ENCODE data around the gene ZNF593. TPM values are rescaled to one million over a fixed set of nuclear protein-coding genes. Genes with fewer than 3 reads are reported as not detected.

The ZNF593 gene
- total RNA-seq, 4 donors from 2014 or later = 18.7 to 27.2 (median 26.9) TPM; not detected in 1

GRCh38 chr1:26145041-26145959, 24.4 kb upstream of the ZNF593 start:
- WGBS, 2 donors (ENCODE audit: low coverage in 1 of 2) = 27 to 40% methylated on average over 2 to 18 of the region's 19 CpGs
- TF ChIP-seq POLR2A (IDR thresholded peaks at IDR 0.05) = no peak
- TF ChIP-seq, protein P1, sequence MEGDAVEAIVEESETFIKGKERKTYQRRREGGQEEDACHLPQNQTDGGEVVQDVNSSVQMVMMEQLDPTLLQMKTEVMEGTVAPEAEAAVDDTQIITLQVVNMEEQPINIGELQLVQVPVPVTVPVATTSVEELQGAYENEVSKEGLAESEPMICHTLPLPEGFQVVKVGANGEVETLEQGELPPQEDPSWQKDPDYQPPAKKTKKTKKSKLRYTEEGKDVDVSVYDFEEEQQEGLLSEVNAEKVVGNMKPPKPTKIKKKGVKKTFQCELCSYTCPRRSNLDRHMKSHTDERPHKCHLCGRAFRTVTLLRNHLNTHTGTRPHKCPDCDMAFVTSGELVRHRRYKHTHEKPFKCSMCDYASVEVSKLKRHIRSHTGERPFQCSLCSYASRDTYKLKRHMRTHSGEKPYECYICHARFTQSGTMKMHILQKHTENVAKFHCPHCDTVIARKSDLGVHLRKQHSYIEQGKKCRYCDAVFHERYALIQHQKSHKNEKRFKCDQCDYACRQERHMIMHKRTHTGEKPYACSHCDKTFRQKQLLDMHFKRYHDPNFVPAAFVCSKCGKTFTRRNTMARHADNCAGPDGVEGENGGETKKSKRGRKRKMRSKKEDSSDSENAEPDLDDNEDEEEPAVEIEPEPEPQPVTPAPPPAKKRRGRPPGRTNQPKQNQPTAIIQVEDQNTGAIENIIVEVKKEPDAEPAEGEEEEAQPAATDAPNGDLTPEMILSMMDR (IDR thresholded peaks at IDR 0.05) = peak; percentile 77 to 87 (median 79)
- no peaks in the 10 kb centered on the region for H3K36me3 ChIP-seq
- no peaks in the 10 kb centered on the region for H3K27me3 ChIP-seq
- intact Hi-C loops (cut with DNase I; ENCODE audit: low total_unique reads) = loop anchor here (1.0 to 10.0 kb wide), 2 partner anchors 40 to 110 kb away; no protein-coding TSS in a partner anchor
- H3K27ac ChIP-seq = no peak overlapping the region
- in situ Hi-C loops (cut with MboI; ENCODE audit: low pct_ligation_motif_present in 1 of 4, low pct_unique_long_range_greater_than_20kb in 1 of 4, low sequenced_read_pairs in 3 of 4) = loop anchor here (5.0 to 25.0 kb wide), 4 partner anchors 38 to 108 kb away; partner anchors contain the start of gene SLC30A2 (in 2 of the 4)
- peak; percentile 87 for DNase-seq
- H3K9me3 ChIP-seq = no peaks in the 10 kb centered on the region
- H3K4me3 ChIP-seq = no peak overlapping the region
- H3K4me1 ChIP-seq = no peaks in the 10 kb centered on the region

GRCh38 chr1:26145960-26146294, 23.8 kb upstream of the ZNF593 start:
- WGBS, 2 donors (ENCODE audit: low coverage in 1 of 2) = 30 to 53% methylated on average over 4 to 6 of the region's 6 CpGs
- Histone ChIP-seq H3K27ac (no peak overlapping the region), H3K27me3 (no peaks in the 10 kb centered on the region), H3K4me1 (no peaks in the 10 kb centered on the region), H3K4me3 (no peak overlapping the region), H3K9me3 (no peaks in the 10 kb centered on the region), H3K36me3 (no peaks in the 10 kb centered on the region)
- no peak for DNase-seq
- intact Hi-C loops (cut with DNase I; ENCODE audit: low total_unique reads) (loop anchor here (1.0 to 10.0 kb wide), 2 partner anchors 41 to 111 kb away; no protein-coding TSS in a partner anchor), in situ Hi-C loops (cut with MboI; ENCODE audit: low pct_ligation_motif_present in 1 of 4, low pct_unique_long_range_greater_than_20kb in 1 of 4, low sequenced_read_pairs in 3 of 4) (loop anchor here (5.0 to 25.0 kb wide), 4 partner anchors 39 to 109 kb away; partner anchors contain the start of gene SLC30A2 (in 2 of the 4))
- TF ChIP-seq POLR2A (IDR thresholded peaks at IDR 0.05) (no peak), EP300 (IDR thresholded peaks at IDR 0.05; ENCODE audit: low read depth) (no peak), POLR2AphosphoS5 (IDR thresholded peaks at IDR 0.05) (no peak)
- TF ChIP-seq, protein P1 (IDR thresholded peaks at IDR 0.05) = no peak

DNA sequence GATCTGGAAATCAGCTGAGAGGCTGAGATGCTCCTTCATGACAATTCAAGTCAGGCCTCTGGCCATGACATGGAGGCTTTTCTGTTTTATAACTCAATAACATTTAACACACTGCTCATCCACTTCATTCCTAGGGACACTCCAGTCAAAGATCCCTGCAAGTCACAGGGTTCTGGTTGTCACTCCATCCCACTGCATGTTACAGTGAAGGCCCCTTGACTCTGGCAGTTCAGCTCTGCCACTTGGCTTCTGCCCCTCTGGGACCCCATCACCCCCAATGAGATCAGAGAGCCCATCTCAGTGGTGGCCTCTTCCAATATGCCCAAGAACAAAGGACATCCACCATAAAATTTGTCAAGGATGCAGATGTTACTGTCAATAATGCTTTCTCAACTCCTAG, 20.8 kb upstream of the ZNF593 start:
- H3K4me3 ChIP-seq = no peak overlapping the region
- DNase-seq = no peak
- no peak overlapping the region for H3K27ac ChIP-seq
- in situ Hi-C loops (cut with MboI; ENCODE audit: low pct_ligation_motif_present in 1 of 4, low pct_unique_long_range_greater_than_20kb in 1 of 4, low sequenced_read_pairs in 3 of 4) = loop anchor here (5.0 to 25.0 kb wide), 4 partner anchors 42 to 112 kb away; partner anchors contain the start of gene SLC30A2 (in 2 of the 4)
- H3K36me3 ChIP-seq = no peaks in the 10 kb centered on the region
- H3K9me3 ChIP-seq = no peaks in the 10 kb centered on the region
- no peaks in the 10 kb centered on the region for H3K27me3 ChIP-seq
- no peak for TF ChIP-seq EP300 (IDR thresholded peaks at IDR 0.05; ENCODE audit: low read depth)
- TF ChIP-seq POLR2A (IDR thresholded peaks at IDR 0.05) = no peak
- no peaks in the 10 kb centered on the region for H3K4me1 ChIP-seq
- intact Hi-C loops (cut with DNase I; ENCODE audit: low total_unique reads) = loop anchor here (10.0 kb wide), 1 partner anchor 114 kb away; no protein-coding TSS in a partner anchor

GRCh38 chr1:26153966-26154532, 15.7 kb upstream of the ZNF593 start:
- TF ChIP-seq EP300 (IDR thresholded peaks at IDR 0.05; ENCODE audit: low read depth) (no peak), POLR2A (IDR thresholded peaks at IDR 0.05) (no peak), POLR2AphosphoS5 (IDR thresholded peaks at IDR 0.05) (no peak)
- TF ChIP-seq, protein P1 (IDR thresholded peaks at IDR 0.05) = no peak
- Histone ChIP-seq H3K27ac (no peak overlapping the region), H3K4me3 (no peak overlapping the region), H3K4me1 (no peaks in the 10 kb centered on the region), H3K36me3 (no peaks in the 10 kb centered on the region), H3K9me3 (no peaks in the 10 kb centered on the region), H3K27me3 (peaks cover 30% of the 10 kb centered on the region)
- no peak for DNase-seq
- intact Hi-C loops (cut with DNase I; ENCODE audit: low total_unique reads) (no loop called here), in situ Hi-C loops (cut with MboI; ENCODE audit: low pct_ligation_motif_present in 1 of 4, low pct_unique_long_range_greater_than_20kb in 1 of 4, low sequenced_read_pairs in 3 of 4) (loop anchor here in 2 of 4 donors (25.0 kb wide), 1 partner anchor 117 kb away; the partner anchor contains the start of gene SLC30A2 (in 2 of the 2))
- 17 to 58% methylated on average over 2 to 5 of the region's 5 CpGs for WGBS, 2 donors (ENCODE audit: low coverage in 1 of 2)

All from transverse colon (tissue), 4 donors.